ENCODE data around the gene CHST7. TPM values are rescaled to one million over a fixed set of nuclear protein-coding genes. Genes with fewer than 3 reads are reported as not detected.

Gene CHST7
- total and polyA plus RNA-seq, 2 experiments from 2014 or later, result 7.6 to 27.2 TPM

DNA sequence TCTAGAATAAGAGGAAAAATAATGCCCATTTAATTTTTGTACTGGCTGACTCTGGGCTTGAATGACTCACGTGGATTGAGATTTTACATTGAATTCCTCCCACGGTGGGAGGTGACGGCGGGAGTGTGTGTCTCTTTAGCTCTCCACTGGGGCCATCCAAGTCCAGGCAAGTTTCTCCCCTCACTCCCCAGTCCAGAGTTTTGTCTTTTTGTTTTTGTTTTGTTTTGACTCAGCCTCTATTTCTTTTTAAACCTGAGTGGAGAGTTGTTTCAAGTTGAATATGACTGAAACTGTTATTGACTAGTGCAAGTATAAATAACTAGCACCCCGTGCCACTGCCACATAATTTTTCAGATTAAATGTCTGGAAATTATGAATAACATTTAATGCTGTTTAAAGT, 13.6 kb downstream of the CHST7 start:
- peaks cover 52% of the 10 kb centered on the region for H3K4me1 Mint-ChIP-seq
- Histone ChIP-seq H3K27ac (ENCODE audit: low read depth) (no peak overlapping the region), H3K9me2 (ENCODE audit: insufficient read depth) (no peaks in the 10 kb centered on the region), H3K4me3 (peak overlapping the region; percentile 39), H3F3A (replicated peaks; ENCODE audit: low read depth) (no peaks in the 10 kb centered on the region), H3K4me1 (ENCODE audit: insufficient read depth) (peaks cover 41% of the 10 kb centered on the region), H3K36me3 (ENCODE audit: insufficient read depth) (no peaks in the 10 kb centered on the region), H2AFZ (no peak overlapping the region), H4K20me1 (replicated peaks; ENCODE audit: insufficient read depth) (no peaks in the 10 kb centered on the region), H3K27me3 (ENCODE audit: insufficient read depth) (no peaks in the 10 kb centered on the region), H3K4me2 (peak overlapping the region; percentile 64), H3K79me2 (replicated peaks; ENCODE audit: insufficient read depth) (peaks cover 56% of the 10 kb centered on the region)
- no peaks in the 10 kb centered on the region for H3K9me3 Mint-ChIP-seq
- H3K4me3 Mint-ChIP-seq, result peak overlapping the region; percentile 39; the same call in 2 of the 3 replicates
- DNase-seq (ENCODE audit: low spot score) (no peak), ATAC-seq (peak; percentile 37)
- peaks cover 3% of the 10 kb centered on the region for H3K27me3 Mint-ChIP-seq (ENCODE audit: insufficient read depth, low read depth, poor library complexity)
- no peak for TF ChIP-seq POLR2AphosphoS5 (IDR thresholded peaks at IDR 0.05; ENCODE audit: low read depth)
- no peak for TF ChIP-seq ZNF114 (CRISPR knock-in tag; IDR thresholded peaks at IDR 0.05)
- TF ChIP-seq EZH2 (IDR thresholded peaks at IDR 0.05; ENCODE audit: low read depth, unreplicated experiment), result no peak
- TF ChIP-seq, protein P1, sequence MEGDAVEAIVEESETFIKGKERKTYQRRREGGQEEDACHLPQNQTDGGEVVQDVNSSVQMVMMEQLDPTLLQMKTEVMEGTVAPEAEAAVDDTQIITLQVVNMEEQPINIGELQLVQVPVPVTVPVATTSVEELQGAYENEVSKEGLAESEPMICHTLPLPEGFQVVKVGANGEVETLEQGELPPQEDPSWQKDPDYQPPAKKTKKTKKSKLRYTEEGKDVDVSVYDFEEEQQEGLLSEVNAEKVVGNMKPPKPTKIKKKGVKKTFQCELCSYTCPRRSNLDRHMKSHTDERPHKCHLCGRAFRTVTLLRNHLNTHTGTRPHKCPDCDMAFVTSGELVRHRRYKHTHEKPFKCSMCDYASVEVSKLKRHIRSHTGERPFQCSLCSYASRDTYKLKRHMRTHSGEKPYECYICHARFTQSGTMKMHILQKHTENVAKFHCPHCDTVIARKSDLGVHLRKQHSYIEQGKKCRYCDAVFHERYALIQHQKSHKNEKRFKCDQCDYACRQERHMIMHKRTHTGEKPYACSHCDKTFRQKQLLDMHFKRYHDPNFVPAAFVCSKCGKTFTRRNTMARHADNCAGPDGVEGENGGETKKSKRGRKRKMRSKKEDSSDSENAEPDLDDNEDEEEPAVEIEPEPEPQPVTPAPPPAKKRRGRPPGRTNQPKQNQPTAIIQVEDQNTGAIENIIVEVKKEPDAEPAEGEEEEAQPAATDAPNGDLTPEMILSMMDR (conservative IDR thresholded peaks at IDR 0.05; ENCODE audit: low read depth in 2 of 2), result no peak
- no peak for TF ChIP-seq STAT1 (IDR thresholded peaks at IDR 0.05; ENCODE audit: unreplicated experiment)
- no peak for TF ChIP-seq ZNF462 (CRISPR knock-in tag; IDR thresholded peaks at IDR 0.05)
- TF ChIP-seq ZNF331 (CRISPR knock-in tag; IDR thresholded peaks at IDR 0.05; ENCODE audit: low read depth), result no peak
- no peak for TF ChIP-seq JUNB (IDR thresholded peaks at IDR 0.05; ENCODE audit: unreplicated experiment)
- TF ChIP-seq CREB1 (CRISPR knock-in tag; IDR thresholded peaks at IDR 0.05; ENCODE audit: low read depth), result no peak
- no peak for TF ChIP-seq NANOG (IDR thresholded peaks at IDR 0.05; ENCODE audit: borderline replicate concordance)
- TF ChIP-seq, protein P2, sequence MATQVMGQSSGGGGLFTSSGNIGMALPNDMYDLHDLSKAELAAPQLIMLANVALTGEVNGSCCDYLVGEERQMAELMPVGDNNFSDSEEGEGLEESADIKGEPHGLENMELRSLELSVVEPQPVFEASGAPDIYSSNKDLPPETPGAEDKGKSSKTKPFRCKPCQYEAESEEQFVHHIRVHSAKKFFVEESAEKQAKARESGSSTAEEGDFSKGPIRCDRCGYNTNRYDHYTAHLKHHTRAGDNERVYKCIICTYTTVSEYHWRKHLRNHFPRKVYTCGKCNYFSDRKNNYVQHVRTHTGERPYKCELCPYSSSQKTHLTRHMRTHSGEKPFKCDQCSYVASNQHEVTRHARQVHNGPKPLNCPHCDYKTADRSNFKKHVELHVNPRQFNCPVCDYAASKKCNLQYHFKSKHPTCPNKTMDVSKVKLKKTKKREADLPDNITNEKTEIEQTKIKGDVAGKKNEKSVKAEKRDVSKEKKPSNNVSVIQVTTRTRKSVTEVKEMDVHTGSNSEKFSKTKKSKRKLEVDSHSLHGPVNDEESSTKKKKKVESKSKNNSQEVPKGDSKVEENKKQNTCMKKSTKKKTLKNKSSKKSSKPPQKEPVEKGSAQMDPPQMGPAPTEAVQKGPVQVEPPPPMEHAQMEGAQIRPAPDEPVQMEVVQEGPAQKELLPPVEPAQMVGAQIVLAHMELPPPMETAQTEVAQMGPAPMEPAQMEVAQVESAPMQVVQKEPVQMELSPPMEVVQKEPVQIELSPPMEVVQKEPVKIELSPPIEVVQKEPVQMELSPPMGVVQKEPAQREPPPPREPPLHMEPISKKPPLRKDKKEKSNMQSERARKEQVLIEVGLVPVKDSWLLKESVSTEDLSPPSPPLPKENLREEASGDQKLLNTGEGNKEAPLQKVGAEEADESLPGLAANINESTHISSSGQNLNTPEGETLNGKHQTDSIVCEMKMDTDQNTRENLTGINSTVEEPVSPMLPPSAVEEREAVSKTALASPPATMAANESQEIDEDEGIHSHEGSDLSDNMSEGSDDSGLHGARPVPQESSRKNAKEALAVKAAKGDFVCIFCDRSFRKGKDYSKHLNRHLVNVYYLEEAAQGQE (IDR thresholded peaks at IDR 0.05; ENCODE audit: unreplicated experiment), result no peak
- TF ChIP-seq, protein P3, sequence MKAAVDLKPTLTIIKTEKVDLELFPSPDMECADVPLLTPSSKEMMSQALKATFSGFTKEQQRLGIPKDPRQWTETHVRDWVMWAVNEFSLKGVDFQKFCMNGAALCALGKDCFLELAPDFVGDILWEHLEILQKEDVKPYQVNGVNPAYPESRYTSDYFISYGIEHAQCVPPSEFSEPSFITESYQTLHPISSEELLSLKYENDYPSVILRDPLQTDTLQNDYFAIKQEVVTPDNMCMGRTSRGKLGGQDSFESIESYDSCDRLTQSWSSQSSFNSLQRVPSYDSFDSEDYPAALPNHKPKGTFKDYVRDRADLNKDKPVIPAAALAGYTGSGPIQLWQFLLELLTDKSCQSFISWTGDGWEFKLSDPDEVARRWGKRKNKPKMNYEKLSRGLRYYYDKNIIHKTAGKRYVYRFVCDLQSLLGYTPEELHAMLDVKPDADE (IDR thresholded peaks at IDR 0.05), result no peak
- no peak for TF ChIP-seq EZH2phosphoT487 (IDR thresholded peaks at IDR 0.05; ENCODE audit: unreplicated experiment)
- no peak overlapping the region for H3K27ac Mint-ChIP-seq
- peaks cover 3% of the 10 kb centered on the region; the same call in 2 of the 3 replicates for H3K36me3 Mint-ChIP-seq (ENCODE audit: low read depth)
